ENCODE data around the gene RALA.

DNA sequence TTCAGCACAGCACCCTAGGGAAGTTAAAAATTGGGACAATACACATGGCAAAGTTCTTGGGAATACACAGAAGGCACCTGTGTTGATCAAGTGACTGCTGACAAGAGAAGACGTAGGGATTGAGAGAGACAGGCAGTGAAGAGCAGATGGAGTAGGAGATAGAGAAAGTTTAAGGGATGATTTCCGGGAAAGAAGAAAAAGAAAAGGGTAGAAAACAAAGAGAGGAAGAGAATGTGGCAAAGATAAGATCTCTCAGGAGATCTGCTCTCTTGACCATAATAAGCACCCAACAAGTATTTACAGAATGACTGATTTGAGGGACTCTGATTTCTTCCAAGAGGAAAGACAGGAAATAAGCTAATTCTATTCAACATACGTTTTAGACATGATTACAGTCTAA, 15.1 kb upstream of the RALA start:
- TF ChIP-seq POLR2A (IDR thresholded peaks at IDR 0.05) (no peak), CTCF (IDR thresholded peaks at IDR 0.05) (no peak)

Measured in Peyer's patch (tissue), 4 donors.